ENCODE data around the gene GDAP2.

GRCh38 chr1:117970252-117970651 lies 40.8 kb upstream of the GDAP2 start:
- TF ChIP-seq, protein P1, sequence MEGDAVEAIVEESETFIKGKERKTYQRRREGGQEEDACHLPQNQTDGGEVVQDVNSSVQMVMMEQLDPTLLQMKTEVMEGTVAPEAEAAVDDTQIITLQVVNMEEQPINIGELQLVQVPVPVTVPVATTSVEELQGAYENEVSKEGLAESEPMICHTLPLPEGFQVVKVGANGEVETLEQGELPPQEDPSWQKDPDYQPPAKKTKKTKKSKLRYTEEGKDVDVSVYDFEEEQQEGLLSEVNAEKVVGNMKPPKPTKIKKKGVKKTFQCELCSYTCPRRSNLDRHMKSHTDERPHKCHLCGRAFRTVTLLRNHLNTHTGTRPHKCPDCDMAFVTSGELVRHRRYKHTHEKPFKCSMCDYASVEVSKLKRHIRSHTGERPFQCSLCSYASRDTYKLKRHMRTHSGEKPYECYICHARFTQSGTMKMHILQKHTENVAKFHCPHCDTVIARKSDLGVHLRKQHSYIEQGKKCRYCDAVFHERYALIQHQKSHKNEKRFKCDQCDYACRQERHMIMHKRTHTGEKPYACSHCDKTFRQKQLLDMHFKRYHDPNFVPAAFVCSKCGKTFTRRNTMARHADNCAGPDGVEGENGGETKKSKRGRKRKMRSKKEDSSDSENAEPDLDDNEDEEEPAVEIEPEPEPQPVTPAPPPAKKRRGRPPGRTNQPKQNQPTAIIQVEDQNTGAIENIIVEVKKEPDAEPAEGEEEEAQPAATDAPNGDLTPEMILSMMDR (IDR thresholded peaks at IDR 0.05) = no peak
- no peak for TF ChIP-seq POLR2A (IDR thresholded peaks at IDR 0.05)

Measured in uterus (tissue), 2 donors.